ENCODE data around the gene LGALS9C.
"Not testable (repeated sequence)": the region's sequence is repeated elsewhere in the genome, so short reads cannot be mapped to it uniquely, and the experiment has no call there.

The LGALS9C gene

GRCh38 chr17:18478977-18479595 lies 2.5 kb downstream of the LGALS9C start:
- DNase-seq: not testable (repeated sequence)

- not testable (repeated sequence) for DNase-seq
These were observed 5.2 kb downstream of the LGALS9C start for GRCh38 chr17:18481775-18482174.

GRCh38 chr17:18485936-18486464 lies 9.4 kb downstream of the LGALS9C start:
- DNase-seq: not testable (repeated sequence)

- DNase-seq: not testable (repeated sequence)
These were observed 11.0 kb downstream of the LGALS9C start for GRCh38 chr17:18487633-18488032.

GRCh38 chr17:18488622-18489021 lies 12.0 kb downstream of the LGALS9C start:
- not testable (repeated sequence) for DNase-seq

GRCh38 chr17:18490016-18490415 lies 13.4 kb downstream of the LGALS9C start:
- DNase-seq: not testable (repeated sequence)

GRCh38 chr17:18492712-18493480 lies 16.3 kb downstream of the LGALS9C start:
- not testable (repeated sequence) for DNase-seq

- DNase-seq: peak; percentile 29 to 75
These were observed 17.7 kb downstream of the LGALS9C start for GRCh38 chr17:18494250-18494768.

GRCh38 chr17:18497044-18497443 lies 20.5 kb downstream of the LGALS9C start:
- not testable (repeated sequence) for DNase-seq

GRCh38 chr17:18499100-18499499 lies 22.5 kb downstream of the LGALS9C start:
- not testable (repeated sequence) for DNase-seq

GRCh38 chr17:18499756-18500155 lies 23.2 kb downstream of the LGALS9C start:
- DNase-seq: not testable (repeated sequence)

- not testable (repeated sequence) for DNase-seq
These were observed 23.7 kb downstream of the LGALS9C start for GRCh38 chr17:18500281-18500680.

- DNase-seq: not testable (repeated sequence)
These were observed 24.2 kb downstream of the LGALS9C start for GRCh38 chr17:18500816-18501215.

- DNase-seq: not testable (repeated sequence)
These were observed 26.6 kb downstream of the LGALS9C start for GRCh38 chr17:18503221-18503620.

GRCh38 chr17:18507729-18508128 lies 31.1 kb downstream of the LGALS9C start:
- not testable (repeated sequence) for DNase-seq

GRCh38 chr17:18508667-18509066 lies 32.1 kb downstream of the LGALS9C start:
- DNase-seq: not testable (repeated sequence)

GRCh38 chr17:18521100-18521499 lies 44.5 kb downstream of the LGALS9C start:
- not testable (repeated sequence) for DNase-seq

- DNase-seq: not testable (repeated sequence)
These were observed 48.4 kb downstream of the LGALS9C start for GRCh38 chr17:18525015-18525414.

- DNase-seq: not testable (repeated sequence)
These were observed 49.7 kb downstream of the LGALS9C start for GRCh38 chr17:18526168-18526800.

- not testable (repeated sequence) for DNase-seq
These were observed 50.8 kb downstream of the LGALS9C start for GRCh38 chr17:18527354-18527753.

GRCh38 chr17:18528435-18528834 lies 51.8 kb downstream of the LGALS9C start:
- not testable (repeated sequence) for DNase-seq

GRCh38 chr17:18528899-18529500 lies 52.4 kb downstream of the LGALS9C start:
- not testable (repeated sequence) for DNase-seq

GRCh38 chr17:18530405-18530804 lies 53.8 kb downstream of the LGALS9C start:
- DNase-seq: not testable (repeated sequence)
